GM18505 (cell line): Measurements from ENCODE around the gene VTN.

Source experiments
- ATAC-seq: cut with Tn5 transposase; IDR thresholded peaks from one replicate; pipeline ENCODE4 v1.9.1; 2021; ENCODE audit not compliant: unreplicated experiment
- POLR2A ChIP-seq: IDR thresholded peaks from 4 replicates; pipeline ENCODE4 v1.6.1; 2011; ENCODE audit warnings: borderline replicate concordance; ENCODE audit not compliant: insufficient read depth, insufficient read length; ENCODE audit errors: extremely low read depth

Gene VTN

GRCh38 chr17:28368915-28369683 lies 1.0 kb downstream of the VTN start:
- no peak for ATAC-seq
- TF ChIP-seq POLR2A, result no peak

DNA sequence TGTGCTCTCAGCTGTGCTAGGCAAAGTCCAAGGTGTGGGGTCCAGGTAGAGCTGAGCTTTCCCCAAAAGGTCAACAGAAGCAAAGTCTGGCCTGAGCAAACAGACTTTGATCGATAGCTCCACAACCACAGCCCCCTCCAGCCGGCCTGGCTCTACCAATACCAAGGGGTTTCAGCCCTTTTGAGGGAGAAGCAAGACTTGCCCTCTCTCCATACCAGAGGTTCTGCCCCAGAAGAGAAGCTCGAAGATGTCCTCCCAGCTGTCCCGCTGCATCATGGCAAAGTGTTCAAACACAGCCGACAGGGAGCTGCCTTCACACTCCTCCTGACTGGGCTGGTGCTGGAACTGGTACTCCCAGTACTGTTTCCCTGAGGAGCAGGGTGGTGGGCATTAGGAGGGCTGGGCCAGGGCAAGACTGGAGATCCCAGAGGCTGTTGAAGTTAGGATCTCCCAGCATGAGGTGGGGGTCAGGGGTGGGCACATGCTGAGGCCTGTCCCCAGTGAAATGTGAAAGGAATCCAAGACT lies 1.7 kb downstream of the VTN start:
- no peak for TF ChIP-seq POLR2A

DNA sequence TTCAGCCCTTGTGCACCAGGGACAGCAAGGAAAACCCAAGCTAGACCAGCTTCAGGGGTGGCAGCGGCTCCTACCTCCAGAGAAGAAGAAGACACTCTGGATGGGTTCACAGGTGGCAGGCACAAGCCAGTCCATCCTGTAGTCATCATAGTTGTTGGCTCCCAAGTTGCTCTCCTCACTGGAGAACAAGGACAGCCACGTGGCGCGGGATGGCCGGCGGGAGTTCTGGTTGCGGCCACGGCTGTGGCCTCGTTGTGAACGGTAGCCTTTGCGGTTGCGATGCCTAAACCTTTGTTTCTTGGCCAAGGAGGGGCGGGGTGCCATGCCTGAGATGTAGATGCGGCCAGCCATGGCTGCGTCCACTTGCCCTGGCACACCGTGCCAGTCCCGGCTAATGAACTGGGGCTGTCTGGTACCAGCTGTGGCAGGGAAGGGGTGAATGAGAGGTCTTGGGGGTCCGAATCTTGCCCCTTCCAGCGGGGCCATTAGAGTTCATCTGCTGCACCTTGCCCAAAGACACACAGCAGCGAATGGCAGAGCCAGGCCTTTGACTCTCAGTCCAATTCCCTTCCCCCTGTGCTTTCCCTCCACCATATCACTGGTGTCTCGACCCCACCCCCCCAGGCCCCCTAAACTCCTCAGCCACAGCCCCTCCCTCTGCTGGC lies 2.3 kb downstream of the VTN start:
- ATAC-seq, result no peak
- no peak for TF ChIP-seq POLR2A

More for the DNA sequence above, 1.7 kb downstream of the VTN start:
- no peak for ATAC-seq

- TF ChIP-seq POLR2A, result no peak
Measured at GRCh38 chr17:28366605-28367004, 3.5 kb downstream of the VTN start.

DNA sequence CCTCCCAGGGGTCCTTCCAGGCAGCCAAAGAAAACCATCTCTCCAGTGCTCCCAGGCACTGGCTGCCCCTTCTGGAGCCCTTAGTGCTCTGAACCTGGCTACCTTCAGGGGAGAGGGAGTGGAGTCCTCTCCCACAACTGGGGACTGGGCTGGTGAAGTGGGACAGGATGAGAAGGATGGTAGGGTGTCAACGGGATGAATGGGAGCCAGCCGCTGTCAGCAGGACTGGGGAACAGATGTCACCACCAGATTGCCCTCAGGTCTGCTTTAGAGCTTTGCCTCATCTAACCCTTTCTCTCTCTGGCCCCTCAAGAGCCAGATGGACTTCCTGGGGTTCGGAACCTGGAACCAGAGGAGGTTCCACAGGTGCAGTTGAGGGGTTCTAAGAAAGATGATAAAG lies 4.6 kb downstream of the VTN start:
- TF ChIP-seq POLR2A, result no peak
- no peak for ATAC-seq

More at GRCh38 chr17:28366605-28367004, 3.5 kb downstream of the VTN start:
- no peak for ATAC-seq

- TF ChIP-seq POLR2A, result no peak
- no peak for ATAC-seq
Measured at GRCh38 chr17:28364665-28365363, 5.3 kb downstream of the VTN start, which contains the start of gene SEBOX. TSS of gene SEBOX (minus strand) at chr17:28365199. CDS start at chr17:28365151, 48 bp downstream.

DNA sequence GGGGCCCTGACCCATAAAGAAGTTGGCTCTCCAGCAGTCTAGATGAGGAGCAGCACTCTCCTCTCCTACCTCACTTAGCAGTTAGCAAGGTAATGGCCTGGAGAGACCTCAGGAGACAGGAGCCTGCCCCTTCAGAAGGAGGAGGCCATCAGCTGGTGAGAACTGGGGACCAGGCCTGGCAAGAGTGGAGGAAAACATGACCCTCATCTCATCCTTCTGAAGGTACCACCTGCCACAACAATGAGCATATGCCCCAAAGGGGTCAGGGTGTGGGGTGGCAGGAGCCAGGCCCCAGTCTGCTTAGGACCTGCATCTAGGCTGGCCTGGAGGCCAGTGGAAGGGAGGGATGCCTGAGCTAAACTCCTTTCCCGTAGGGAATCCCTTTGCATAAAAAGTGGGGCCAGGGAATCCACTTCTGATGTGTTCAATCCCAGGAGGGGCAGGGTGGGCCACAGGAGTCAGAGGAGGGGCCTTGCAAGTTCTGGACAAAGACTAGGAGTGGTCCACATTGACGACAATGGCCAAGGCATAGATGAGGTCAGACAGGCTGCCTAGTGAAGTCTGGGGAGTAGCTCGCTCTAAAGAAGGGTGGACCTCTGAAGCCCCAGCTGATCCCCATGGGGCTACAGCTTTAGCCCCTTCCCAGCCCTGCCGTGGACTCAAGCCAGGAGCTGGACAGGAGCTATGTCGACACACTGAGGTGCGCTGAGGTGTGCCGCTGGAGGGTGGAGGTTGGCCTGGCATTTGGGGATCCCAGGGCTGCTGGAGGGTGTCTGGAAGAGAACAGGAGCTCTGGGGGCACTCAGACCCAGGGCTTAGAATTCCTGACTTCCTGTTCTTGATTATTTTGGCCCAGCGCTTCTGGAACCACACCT lies 6.1 kb downstream of the VTN start:
- no peak for ATAC-seq

DNA sequence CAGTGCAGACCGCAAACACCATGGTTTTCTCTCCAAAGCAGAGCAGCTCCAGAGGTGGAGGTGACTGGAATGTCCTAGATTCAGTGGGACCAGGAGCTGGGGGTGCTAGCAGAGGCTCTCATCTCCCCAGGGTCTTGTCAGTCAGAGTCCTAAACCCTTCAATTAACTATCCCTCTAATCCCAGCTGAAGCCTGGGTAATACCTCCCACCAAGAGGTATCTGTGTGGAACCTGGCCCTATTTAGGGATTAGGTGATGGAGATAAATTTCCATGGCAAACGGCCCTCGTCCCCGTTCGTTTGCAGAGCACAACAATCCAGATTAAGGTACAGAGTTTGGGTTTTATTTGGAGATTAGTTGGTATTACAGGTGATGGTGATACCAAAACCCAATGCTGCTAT lies 6.9 kb downstream of the VTN start:
- ATAC-seq, result no peak
- no peak for TF ChIP-seq POLR2A

More for the DNA sequence above, 6.1 kb downstream of the VTN start:
- TF ChIP-seq POLR2A, result no peak

DNA sequence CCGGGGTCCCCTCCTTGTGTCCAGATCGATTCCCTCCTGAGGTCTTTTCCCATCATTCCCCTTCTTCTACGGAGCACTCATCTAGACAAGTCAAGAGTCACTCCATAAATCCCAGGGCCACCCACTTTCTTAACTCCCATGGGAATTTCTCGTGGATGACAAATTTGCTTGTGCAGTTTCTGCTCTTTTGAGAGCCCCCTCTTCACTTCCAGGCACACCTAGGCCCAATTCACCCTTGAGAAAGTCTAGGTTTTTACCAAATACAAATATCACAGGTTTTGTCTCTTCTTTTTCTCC lies 12.3 kb downstream of the VTN start:
- TF ChIP-seq POLR2A, result no peak
- ATAC-seq, result no peak

DNA sequence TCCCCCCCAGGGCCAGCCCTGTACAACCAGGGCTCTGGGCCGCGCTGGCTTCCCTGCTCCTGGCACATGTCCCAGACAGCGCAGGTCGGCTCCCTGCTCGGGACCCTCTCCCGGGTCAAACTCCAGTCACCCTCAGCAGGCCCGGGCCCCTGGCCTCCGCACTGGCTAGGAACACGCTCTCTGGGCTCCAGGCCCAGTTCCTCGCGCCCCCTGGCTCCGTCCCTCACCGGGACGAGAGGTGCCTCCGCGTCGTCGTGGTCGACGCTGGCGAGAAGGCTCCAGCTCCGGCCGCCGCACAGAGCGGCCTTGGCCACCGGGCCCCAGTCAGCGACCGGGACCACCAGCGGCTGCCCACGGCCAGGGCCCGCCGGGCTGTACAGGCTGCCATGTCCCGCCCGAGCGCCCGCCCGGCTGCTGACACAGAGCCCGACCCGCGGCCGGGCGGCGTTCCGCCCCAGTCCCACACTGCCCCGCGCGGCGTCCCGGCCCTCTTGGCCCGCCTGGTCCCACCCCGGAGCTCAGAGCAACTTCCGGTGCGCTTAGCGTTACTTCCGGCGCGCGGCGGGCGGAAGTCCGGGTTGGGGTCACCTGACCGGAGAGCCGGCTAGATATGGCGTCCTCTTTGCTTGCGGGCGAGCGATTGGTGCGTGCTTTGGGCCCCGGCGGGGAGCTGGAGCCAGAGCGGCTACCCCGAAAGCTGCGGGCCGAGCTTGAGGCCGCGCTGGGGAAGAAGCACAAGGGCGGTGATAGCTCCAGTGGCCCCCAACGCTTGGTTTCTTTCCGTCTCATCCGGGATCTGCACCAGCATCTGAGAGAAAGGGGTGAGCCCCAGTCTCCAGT lies 12.8 kb downstream of the VTN start, which contains the start of gene POLDIP2:
POLDIP2 (minus strand) TSS at position 467 of the 840 bp plus-strand sequence; CDS start at position 388, 79 bp downstream.
- ATAC-seq, result peak; percentile 97
- peak; percentile 93 for TF ChIP-seq POLR2A

GRCh38 chr17:28350271-28350670 lies 19.8 kb downstream of the VTN start:
- TF ChIP-seq POLR2A, result no peak
- ATAC-seq, result no peak

GRCh38 chr17:28348979-28349378 lies 21.1 kb downstream of the VTN start:
- no peak for TF ChIP-seq POLR2A
- ATAC-seq, result no peak
